B cell (primary cell): Measurements from ENCODE around the gene ASB7. TPM values are rescaled to one million over a fixed set of nuclear protein-coding genes. Genes with fewer than 3 reads are reported as not detected.

ENCODE experiments used
- ATAC-seq: fragments of 200-7000 bp; cut with Tn5 transposase; one replicate; pipeline ENCODE4 v1.10.0; 2021; ENCODE audit warnings: low read depth, mild to moderate bottlenecking, moderate number of reproducible peaks, moderate library complexity
- CTCF ChIA-PET: fragments of 350-600 bp; sonication (Branson Sonifier 250); formaldehyde crosslinking; loops from one replicate; lab custom pipeline; 2021; ENCODE audit warnings: antibody characterized with exemption, inconsistent platforms; lab: Charles Lee
- POLR2A ChIA-PET: fragments of 350-600 bp; sonication (Branson Sonifier 250); formaldehyde crosslinking; loops from one replicate; lab custom pipeline; 2021; ENCODE audit warnings: antibody characterized with exemption; lab: Charles Lee
- DNase-seq: peaks from one replicate; pipeline ENCODE4 v3.0.0; 2013
- H2AFZ ChIP-seq: 2 replicates; pipeline ENCODE4 v1.6.1; 2012; ENCODE audit warnings: mild to moderate bottlenecking, low read depth, low read length; ENCODE audit not compliant: insufficient read depth, poor library complexity, severe bottlenecking
- H3K27ac ChIP-seq, 2 donors: 1 replicate in 1 of 2; 2 replicates in 1 of 2; pipeline ENCODE4 v1.5.1; 2012 to 2013; ENCODE audit warnings: low read length in 2 of 2, mild to moderate bottlenecking in 2 of 2, moderate library complexity in 1 of 2
- H3K27me3 ChIP-seq, 4 experiments: fragments of 200-600 bp in 1 of 4; sonication (generic) in 1 of 4; replicated peaks in 1 of 4; 1 replicate in 2 of 4; 2 replicates in 2 of 4; pipeline versions ENCODE4 v1.6.1 to v1.7.0; 2013 to 2016; ENCODE audit warnings: low read length in 3 of 4, mild to moderate bottlenecking in 2 of 4, mixed read lengths in 1 of 4, moderate library complexity in 1 of 4; ENCODE audit not compliant: insufficient read depth in 4 of 4, control insufficient read depth in 3 of 4; ENCODE audit errors: control extremely low read depth in 1 of 4
- H3K36me3 ChIP-seq, 2 experiments: replicated peaks in 1 of 2; 1 replicate in 1 of 2; 2 replicates in 1 of 2; pipeline versions ENCODE4 v1.6.1 to v1.7.1; 2013; ENCODE audit warnings: low read length in 1 of 2; ENCODE audit not compliant: insufficient read depth in 2 of 2, control insufficient read depth in 1 of 2; ENCODE audit errors: control extremely low read depth in 1 of 2, extremely low read depth in 1 of 2
- H3K4me1 ChIP-seq, 2 donors: fragments of 200-600 bp in 1 of 2; sonication (generic) in 1 of 2; 1 replicate in 1 of 2; 2 replicates in 1 of 2; pipeline versions ENCODE4 v1.5.1 to v1.6.1; 2013 to 2017; ENCODE audit warnings: low read length in 2 of 2; ENCODE audit not compliant: control insufficient read depth in 2 of 2, insufficient read depth in 2 of 2
- H3K4me2 ChIP-seq: replicated peaks from 2 replicates; pipeline ENCODE3; 2012; ENCODE audit warnings: mild to moderate bottlenecking, low read depth, low read length; ENCODE audit not compliant: poor library complexity, severe bottlenecking
- H3K4me3 ChIP-seq, 5 experiments: fragments of 200-600 bp in 1 of 5; sonication (generic) in 1 of 5; 1 replicate in 3 of 5; 2 replicates in 2 of 5; pipeline versions ENCODE4 v1.5.1 to v1.7.0; 2011 to 2016; ENCODE audit warnings: low read length in 4 of 5, mild to moderate bottlenecking in 4 of 5, low read depth in 2 of 5, control low read depth in 1 of 5, moderate library complexity in 1 of 5; ENCODE audit not compliant: insufficient read depth in 1 of 5; ENCODE audit errors: control extremely low read depth in 1 of 5, extremely low read depth in 1 of 5
- H3K79me2 ChIP-seq: fragments of 200-600 bp; sonication (generic); one replicate; pipeline ENCODE4 v1.6.0; 2016; ENCODE audit warnings: low read length; ENCODE audit not compliant: control insufficient read depth, insufficient read depth
- H3K9ac ChIP-seq: fragments of 200-600 bp; sonication (generic); 2 replicates; pipeline ENCODE4 v1.6.1; 2017; ENCODE audit warnings: mild to moderate bottlenecking, low read length, moderate library complexity
- H3K9me3 ChIP-seq, 3 donors: one replicate each; pipeline versions ENCODE4 v1.6.1 to v1.7.1; 2013; ENCODE audit warnings: low read length in 2 of 3; ENCODE audit not compliant: control insufficient read depth in 2 of 3, insufficient read depth in 1 of 3; ENCODE audit errors: control extremely low read depth in 1 of 3
- H4K20me1 ChIP-seq: 2 replicates; pipeline ENCODE4 v1.6.0; 2012; ENCODE audit warnings: mild to moderate bottlenecking, low read length; ENCODE audit not compliant: insufficient read depth, control insufficient read depth, poor library complexity, severe bottlenecking
- H3K27ac Mint-ChIP-seq: one replicate; pipeline ENCODE4 v1.8.0; 2021; ENCODE audit warnings: mixed read lengths
- H3K27me3 Mint-ChIP-seq: one replicate; pipeline ENCODE4 v1.8.0; 2021; ENCODE audit warnings: mixed read lengths
- H3K4me1 Mint-ChIP-seq: one replicate; pipeline ENCODE4 v1.8.0; 2021; ENCODE audit warnings: mixed read lengths
- H3K4me3 Mint-ChIP-seq: one replicate; pipeline ENCODE4 v1.8.0; 2021; ENCODE audit warnings: mixed read lengths
- H3K9me3 Mint-ChIP-seq: one replicate; pipeline ENCODE4 v1.8.0; 2022; ENCODE audit warnings: mixed read lengths; ENCODE audit not compliant: insufficient read depth
- CTCF ChIP-seq: fragments of 200-600 bp; IDR thresholded peaks from one replicate; pipeline ENCODE4 v1.8.0; 2022; ENCODE audit warnings: antibody characterized with exemption, mild to moderate bottlenecking
- EZH2 ChIP-seq: IDR thresholded peaks from 2 replicates; pipeline ENCODE4 v1.6.1; 2012; ENCODE audit warnings: borderline replicate concordance, low read depth, mild to moderate bottlenecking, moderate library complexity, low read length; ENCODE audit not compliant: insufficient read depth, poor library complexity, severe bottlenecking
- WGBS: methylation state at CpG from one replicate; pipeline ENCODE4 v1.1.5; 2013; ENCODE audit warnings: missing lambda C conversion rate; ENCODE audit not compliant: insufficient coverage; 5-methylcytosine and 5-hydroxymethylcytosine counted together
- intact Hi-C: fragments of 100-400 bp; cut with micrococcal nuclease; formaldehyde crosslinking; loops from one replicate; pipeline ENCODE4 v1.10.0; 2022
- polyA plus RNA-seq: library from polyadenylated mRNA; depleted of rRNA; stranded (reverse); fragments of >200 nt; gene quantifications from 2 replicates; pipeline ENCODE4 v1.2.3, GENCODE V29; 2012
- small RNA-seq: library from RNA; depleted of rRNA; stranded (forward); fragments of <200 nt; gene quantifications from one replicate; pipeline ENCODE3, GENCODE V24; 2012; ENCODE audit warnings: low replicate concordance, low read depth; ENCODE audit not compliant: insufficient read length
- total RNA-seq, 2 donors: library from RNA; stranded (reverse); fragments of 120-200 nt in 1 of 2; gene quantifications; 1 replicate in 1 of 2; 2 replicates in 1 of 2; pipeline versions ENCODE4 v1.2.3 to v1.2.4, GENCODE V29; 2013 to 2022

ASB7 gene
- total and polyA plus RNA-seq, 2 donors (not counting 1 experiment from before 2014, with no cell fraction given), result 12.1 to 25.0 TPM

- WGBS, result 100% methylated on average over 2 of the region's 3 CpGs
- H3K36me3 ChIP-seq, result no peaks in the 10 kb centered on the region
- H3K27me3 Mint-ChIP-seq, result peaks cover 11% of the 10 kb centered on the region
- H3K27ac Mint-ChIP-seq, result no peak overlapping the region
- H3K9ac ChIP-seq, result no peak overlapping the region
- peaks cover 4% of the 10 kb centered on the region for H3K9me3 Mint-ChIP-seq
- H3K4me1 Mint-ChIP-seq, result no peaks in the 10 kb centered on the region
- H3K9me3 ChIP-seq, result peaks cover 0 to 3% (median 0%) of the 10 kb centered on the region in 3 donors
- ChIA-PET CTCF (no interaction called here), POLR2A (no interaction called here)
- no peak for TF ChIP-seq CTCF
- no peak for TF ChIP-seq EZH2
- H3K27ac ChIP-seq, result no peak overlapping the region
- no peaks in the 10 kb centered on the region for H3K79me2 ChIP-seq
- intact Hi-C loops, result no loop called here
- peaks cover 0 to 4% (median 2%) of the 10 kb centered on the region in 4 experiments for H3K27me3 ChIP-seq
- no peak overlapping the region for H2AFZ ChIP-seq
- no peaks in the 10 kb centered on the region for H3K4me1 ChIP-seq
- H3K4me2 ChIP-seq, result no peak overlapping the region
- no peak overlapping the region for H3K4me3 ChIP-seq
- no peak for DNase-seq
- no peak overlapping the region for H3K4me3 Mint-ChIP-seq
- no peaks in the 10 kb centered on the region for H4K20me1 ChIP-seq
- no peak for ATAC-seq
Observed at GRCh38 chr15:100696452-100696851, 94.1 kb downstream of the ASB7 start.

Small RNA genes within 50 kb of the gene (small RNA-seq; reads per million reads assigned to genes)
- gene RF00019, result not detected
- gene RNU6-181P, result not detected

Other genes with a start within 250 kb of the ASB7 start
- 0.34 and 0.44 TPM in 2 replicates for gene CERS3, start 73.6 kb upstream of the ASB7 start, total RNA-seq
- 0.12 and 0.13 TPM in 2 replicates for gene CERS3, start 73.6 kb upstream of the ASB7 start, polyA plus RNA-seq
- 39.6 and 46.4 TPM in 2 replicates for gene LINS1, start 405 bp upstream of the ASB7 start, total RNA-seq
- gene LINS1, start 405 bp upstream of the ASB7 start, polyA plus RNA-seq, result 13.1 and 14.3 TPM in 2 replicates